ENCODE results near the gene ITCH. TPM values are rescaled to one million over a fixed set of nuclear protein-coding genes. Genes with fewer than 3 reads are reported as not detected.
A peak's percentile ranks its signal among the peaks of the same experiment; 100 is the strongest.

Gene ITCH
- total and polyA plus RNA-seq, 9 of the 15 experiments (the other 6 are each of a cell fraction or from before 2014, with no cell fraction given) = 7.5 to 53.0 (median 22.9) TPM

DNA sequence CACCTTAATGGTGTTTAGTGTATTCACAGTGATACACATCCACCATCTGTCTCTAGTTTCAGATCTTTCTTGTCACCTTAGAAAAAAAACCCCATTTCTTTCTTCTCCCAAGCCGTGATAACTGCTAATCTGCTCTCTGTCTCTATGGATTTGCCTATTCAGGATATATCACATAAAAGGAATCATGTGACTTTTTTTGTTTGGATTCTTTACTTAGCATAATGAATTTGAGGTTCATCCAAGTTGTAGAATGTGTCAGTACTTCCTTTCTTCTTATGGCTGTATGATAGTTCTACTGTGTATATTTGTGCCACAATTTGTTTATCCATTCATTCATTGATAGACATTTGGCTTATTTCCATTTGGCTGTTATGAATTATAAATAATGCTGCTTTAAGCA, 57.1 kb downstream of the ITCH start:
- POLR2A ChIA-PET = no interaction called here
- TF ChIP-seq KDM1A (IDR thresholded peaks at IDR 0.05) (no peak), TOE1 (IDR thresholded peaks at IDR 0.05; ENCODE audit: borderline replicate concordance) (0 out of 2 replicates have a peak, but pooled peaks have one; percentile 38), TOE1 (CRISPR knock-in tag; IDR thresholded peaks at IDR 0.05; ENCODE audit: borderline replicate concordance, low read depth) (no peak), RHOXF2B (CRISPR knock-in tag; conservative IDR thresholded peaks at IDR 0.05) (no peak), RBM17 (IDR thresholded peaks at IDR 0.05; ENCODE audit: borderline replicate concordance, low read depth, low read length) (no peak), POU5F1 (IDR thresholded peaks at IDR 0.05; ENCODE audit: borderline replicate concordance, low read depth, low read length, partially characterized antibody) (no peak)
- TF ChIP-seq, protein P1, sequence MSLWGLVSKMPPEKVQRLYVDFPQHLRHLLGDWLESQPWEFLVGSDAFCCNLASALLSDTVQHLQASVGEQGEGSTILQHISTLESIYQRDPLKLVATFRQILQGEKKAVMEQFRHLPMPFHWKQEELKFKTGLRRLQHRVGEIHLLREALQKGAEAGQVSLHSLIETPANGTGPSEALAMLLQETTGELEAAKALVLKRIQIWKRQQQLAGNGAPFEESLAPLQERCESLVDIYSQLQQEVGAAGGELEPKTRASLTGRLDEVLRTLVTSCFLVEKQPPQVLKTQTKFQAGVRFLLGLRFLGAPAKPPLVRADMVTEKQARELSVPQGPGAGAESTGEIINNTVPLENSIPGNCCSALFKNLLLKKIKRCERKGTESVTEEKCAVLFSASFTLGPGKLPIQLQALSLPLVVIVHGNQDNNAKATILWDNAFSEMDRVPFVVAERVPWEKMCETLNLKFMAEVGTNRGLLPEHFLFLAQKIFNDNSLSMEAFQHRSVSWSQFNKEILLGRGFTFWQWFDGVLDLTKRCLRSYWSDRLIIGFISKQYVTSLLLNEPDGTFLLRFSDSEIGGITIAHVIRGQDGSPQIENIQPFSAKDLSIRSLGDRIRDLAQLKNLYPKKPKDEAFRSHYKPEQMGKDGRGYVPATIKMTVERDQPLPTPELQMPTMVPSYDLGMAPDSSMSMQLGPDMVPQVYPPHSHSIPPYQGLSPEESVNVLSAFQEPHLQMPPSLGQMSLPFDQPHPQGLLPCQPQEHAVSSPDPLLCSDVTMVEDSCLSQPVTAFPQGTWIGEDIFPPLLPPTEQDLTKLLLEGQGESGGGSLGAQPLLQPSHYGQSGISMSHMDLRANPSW (CRISPR knock-in tag; IDR thresholded peaks at IDR 0.05) = no peak
- TF ChIP-seq, protein P2, sequence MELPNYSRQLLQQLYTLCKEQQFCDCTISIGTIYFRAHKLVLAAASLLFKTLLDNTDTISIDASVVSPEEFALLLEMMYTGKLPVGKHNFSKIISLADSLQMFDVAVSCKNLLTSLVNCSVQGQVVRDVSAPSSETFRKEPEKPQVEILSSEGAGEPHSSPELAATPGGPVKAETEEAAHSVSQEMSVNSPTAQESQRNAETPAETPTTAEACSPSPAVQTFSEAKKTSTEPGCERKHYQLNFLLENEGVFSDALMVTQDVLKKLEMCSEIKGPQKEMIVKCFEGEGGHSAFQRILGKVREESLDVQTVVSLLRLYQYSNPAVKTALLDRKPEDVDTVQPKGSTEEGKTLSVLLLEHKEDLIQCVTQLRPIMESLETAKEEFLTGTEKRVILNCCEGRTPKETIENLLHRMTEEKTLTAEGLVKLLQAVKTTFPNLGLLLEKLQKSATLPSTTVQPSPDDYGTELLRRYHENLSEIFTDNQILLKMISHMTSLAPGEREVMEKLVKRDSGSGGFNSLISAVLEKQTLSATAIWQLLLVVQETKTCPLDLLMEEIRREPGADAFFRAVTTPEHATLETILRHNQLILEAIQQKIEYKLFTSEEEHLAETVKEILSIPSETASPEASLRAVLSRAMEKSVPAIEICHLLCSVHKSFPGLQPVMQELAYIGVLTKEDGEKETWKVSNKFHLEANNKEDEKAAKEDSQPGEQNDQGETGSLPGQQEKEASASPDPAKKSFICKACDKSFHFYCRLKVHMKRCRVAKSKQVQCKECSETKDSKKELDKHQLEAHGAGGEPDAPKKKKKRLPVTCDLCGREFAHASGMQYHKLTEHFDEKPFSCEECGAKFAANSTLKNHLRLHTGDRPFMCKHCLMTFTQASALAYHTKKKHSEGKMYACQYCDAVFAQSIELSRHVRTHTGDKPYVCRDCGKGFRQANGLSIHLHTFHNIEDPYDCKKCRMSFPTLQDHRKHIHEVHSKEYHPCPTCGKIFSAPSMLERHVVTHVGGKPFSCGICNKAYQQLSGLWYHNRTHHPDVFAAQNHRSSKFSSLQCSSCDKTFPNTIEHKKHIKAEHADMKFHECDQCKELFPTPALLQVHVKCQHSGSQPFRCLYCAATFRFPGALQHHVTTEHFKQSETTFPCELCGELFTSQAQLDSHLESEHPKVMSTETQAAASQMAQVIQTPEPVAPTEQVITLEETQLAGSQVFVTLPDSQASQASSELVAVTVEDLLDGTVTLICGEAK (IDR thresholded peaks at IDR 0.05) = no peak
- TF ChIP-seq, protein P2 (CRISPR knock-in tag; IDR thresholded peaks at IDR 0.05) = no peak
- TF ChIP-seq, protein P3, sequence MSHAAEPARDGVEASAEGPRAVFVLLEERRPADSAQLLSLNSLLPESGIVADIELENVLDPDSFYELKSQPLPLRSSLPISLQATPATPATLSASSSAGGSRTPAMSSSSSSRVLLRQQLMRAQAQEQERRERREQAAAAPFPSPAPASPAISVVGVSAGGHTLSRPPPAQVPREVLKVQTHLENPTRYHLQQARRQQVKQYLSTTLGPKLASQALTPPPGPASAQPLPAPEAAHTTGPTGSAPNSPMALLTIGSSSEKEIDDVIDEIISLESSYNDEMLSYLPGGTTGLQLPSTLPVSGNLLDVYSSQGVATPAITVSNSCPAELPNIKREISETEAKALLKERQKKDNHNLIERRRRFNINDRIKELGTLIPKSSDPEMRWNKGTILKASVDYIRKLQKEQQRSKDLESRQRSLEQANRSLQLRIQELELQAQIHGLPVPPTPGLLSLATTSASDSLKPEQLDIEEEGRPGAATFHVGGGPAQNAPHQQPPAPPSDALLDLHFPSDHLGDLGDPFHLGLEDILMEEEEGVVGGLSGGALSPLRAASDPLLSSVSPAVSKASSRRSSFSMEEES (CRISPR knock-in tag; IDR thresholded peaks at IDR 0.05) = peak; percentile 84

More for the DNA sequence above, 57.1 kb downstream of the ITCH start:
- intact Hi-C loops (cut with micrococcal nuclease) = no loop called here
- Histone ChIP-seq H3K9me1 (ENCODE audit: control insufficient read depth, insufficient read depth, low read length) (no peaks in the 10 kb centered on the region), H3K4me2 (ENCODE audit: insufficient read depth, low read length) (no peak overlapping the region), H3K9me3 (replicated peaks; ENCODE audit: control insufficient read depth, insufficient read depth, low read depth, low read length) (no peaks in the 10 kb centered on the region), H3K27me3 (ENCODE audit: control insufficient read depth in 2 of 2, insufficient read depth in 2 of 2, low read length in 2 of 2) (no peaks in the 10 kb centered on the region), H3K4me3 (no peak overlapping the region), H2AFZ (ENCODE audit: low read depth, low read length) (no peak overlapping the region), H4K20me1 (replicated peaks; ENCODE audit: control insufficient read depth, insufficient read depth, low read length) (no peaks in the 10 kb centered on the region), H3K27ac (ENCODE audit: extremely low read depth, low read depth, low read length) (no peak overlapping the region), H3K36me3 (ENCODE audit: control insufficient read depth, insufficient read depth, low read length) (peaks cover 74% of the 10 kb centered on the region), H3K4me1 (replicated peaks in 1 of 2; ENCODE audit: control insufficient read depth in 2 of 2, insufficient read depth in 2 of 2, low read length in 2 of 2) (peaks cover 0 to 3% of the 10 kb centered on the region in 2 experiments; a peak in 1 of 5 replicates), H3K79me2 (ENCODE audit: control insufficient read depth, insufficient read depth, low read length) (no peaks in the 10 kb centered on the region), H3K9ac (ENCODE audit: insufficient read depth in 1 of 2, low read depth in 2 of 2, low read length in 2 of 2) (no peak overlapping the region)
- in situ Hi-C loops (cut with MboI) = no loop called here
- ATAC-seq (no peak), FAIRE-seq (no peak), DNase-seq (ENCODE audit: extremely low read depth in 1 of 4, low spot score in 3 of 4) (no peak)
- no TSS peak for BruUV-seq (replicated peaks)
- WGBS (ENCODE audit: insufficient coverage, low coverage, missing lambda C conversion rate) = 47% methylated on average over 1 of the region's 1 CpG
- CTCF ChIA-PET (ENCODE audit: low intra/inter-chr PET ratio) = no interaction called here
